ENCODE results near the gene TEC.
A peak's percentile ranks its signal among the peaks of the same experiment; 100 is the strongest.

The TEC gene

DNA sequence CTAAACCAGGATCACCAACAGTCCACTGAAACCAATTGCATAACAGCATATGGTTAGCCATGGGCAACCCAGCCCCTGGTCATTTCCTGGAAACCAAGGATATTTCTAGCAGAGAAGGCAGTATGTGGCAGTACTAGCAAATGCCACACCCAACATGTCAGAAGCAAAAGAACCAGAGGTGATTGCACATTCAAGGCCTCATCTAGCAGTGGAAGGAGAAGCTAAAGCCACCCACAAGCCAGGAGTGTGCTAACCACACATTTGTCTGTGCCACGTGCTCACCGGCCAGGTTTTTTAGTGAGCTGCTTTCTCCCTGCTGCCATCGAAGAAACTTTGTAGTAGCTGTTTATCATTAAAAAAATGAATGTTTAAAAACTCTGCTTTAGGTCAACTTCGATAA is 42.0 kb downstream of the TEC start:
- H3K36me3 ChIP-seq (ENCODE audit: insufficient read depth, low read length), result peaks cover 45% of the 10 kb centered on the region
- no peaks in the 10 kb centered on the region for H3K9me2 ChIP-seq (replicated peaks; ENCODE audit: low read depth, low read length)
- peak overlapping the region; percentile 7 for H3K4me2 ChIP-seq (ENCODE audit: low read depth, low read length, poor library complexity, severe bottlenecking)
- no peak overlapping the region for H2AFZ ChIP-seq (ENCODE audit: low read length)
- peaks cover 93% of the 10 kb centered on the region for H3K79me2 ChIP-seq (ENCODE audit: insufficient read depth, low read length)
- peaks cover 49% of the 10 kb centered on the region for H3K4me1 ChIP-seq (ENCODE audit: insufficient read depth, low read length, poor library complexity, severe bottlenecking)
- no peak overlapping the region for H3K9ac ChIP-seq (ENCODE audit: low read depth, low read length, poor library complexity, severe bottlenecking)
- peaks cover 21% of the 10 kb centered on the region for H4K20me1 ChIP-seq (ENCODE audit: insufficient read depth, low read length, poor library complexity, severe bottlenecking)
- no peaks in the 10 kb centered on the region for H3K27me3 ChIP-seq (ENCODE audit: insufficient read depth, low read length, poor library complexity, severe bottlenecking)
- H3K4me3 ChIP-seq (ENCODE audit: low read length, poor library complexity, severe bottlenecking), result no peak overlapping the region
- H3F3A ChIP-seq (ENCODE audit: low read depth), result no peaks in the 10 kb centered on the region
- TF ChIP-seq CTCF (conservative IDR thresholded peaks at IDR 0.05; ENCODE audit: low read length), result no peak
- no peak for TF ChIP-seq EZH2phosphoT487 (IDR thresholded peaks at IDR 0.05; ENCODE audit: borderline replicate concordance)
- no peaks in the 10 kb centered on the region for H3K9me3 ChIP-seq (ENCODE audit: insufficient read depth, low read depth, low read length)

- Histone ChIP-seq H3K79me2 (ENCODE audit: insufficient read depth, low read length) (peaks cover 94% of the 10 kb centered on the region), H3K9ac (ENCODE audit: low read depth, low read length, poor library complexity, severe bottlenecking) (peak overlapping the region; percentile 46), H4K20me1 (ENCODE audit: insufficient read depth, low read length, poor library complexity, severe bottlenecking) (peaks cover 21% of the 10 kb centered on the region), H3K36me3 (ENCODE audit: insufficient read depth, low read length) (peaks cover 59% of the 10 kb centered on the region), H3K9me3 (ENCODE audit: insufficient read depth, low read depth, low read length) (no peaks in the 10 kb centered on the region), H3K4me3 (ENCODE audit: low read length, poor library complexity, severe bottlenecking) (no peak overlapping the region), H3K4me2 (ENCODE audit: low read depth, low read length, poor library complexity, severe bottlenecking) (peak overlapping the region; percentile 27), H3K27me3 (ENCODE audit: insufficient read depth, low read length, poor library complexity, severe bottlenecking) (no peaks in the 10 kb centered on the region), H2AFZ (ENCODE audit: low read length) (no peak overlapping the region), H3K4me1 (ENCODE audit: insufficient read depth, low read length, poor library complexity, severe bottlenecking) (peaks cover 47% of the 10 kb centered on the region), H3F3A (ENCODE audit: low read depth) (no peaks in the 10 kb centered on the region), H3K9me2 (replicated peaks; ENCODE audit: low read depth, low read length) (no peaks in the 10 kb centered on the region)
- TF ChIP-seq EZH2phosphoT487 (IDR thresholded peaks at IDR 0.05; ENCODE audit: borderline replicate concordance) (no peak), CTCF (conservative IDR thresholded peaks at IDR 0.05; ENCODE audit: low read length) (no peak)
These were observed 43.4 kb downstream of the TEC start for GRCh38 chr4:48226199-48226598.

DNA sequence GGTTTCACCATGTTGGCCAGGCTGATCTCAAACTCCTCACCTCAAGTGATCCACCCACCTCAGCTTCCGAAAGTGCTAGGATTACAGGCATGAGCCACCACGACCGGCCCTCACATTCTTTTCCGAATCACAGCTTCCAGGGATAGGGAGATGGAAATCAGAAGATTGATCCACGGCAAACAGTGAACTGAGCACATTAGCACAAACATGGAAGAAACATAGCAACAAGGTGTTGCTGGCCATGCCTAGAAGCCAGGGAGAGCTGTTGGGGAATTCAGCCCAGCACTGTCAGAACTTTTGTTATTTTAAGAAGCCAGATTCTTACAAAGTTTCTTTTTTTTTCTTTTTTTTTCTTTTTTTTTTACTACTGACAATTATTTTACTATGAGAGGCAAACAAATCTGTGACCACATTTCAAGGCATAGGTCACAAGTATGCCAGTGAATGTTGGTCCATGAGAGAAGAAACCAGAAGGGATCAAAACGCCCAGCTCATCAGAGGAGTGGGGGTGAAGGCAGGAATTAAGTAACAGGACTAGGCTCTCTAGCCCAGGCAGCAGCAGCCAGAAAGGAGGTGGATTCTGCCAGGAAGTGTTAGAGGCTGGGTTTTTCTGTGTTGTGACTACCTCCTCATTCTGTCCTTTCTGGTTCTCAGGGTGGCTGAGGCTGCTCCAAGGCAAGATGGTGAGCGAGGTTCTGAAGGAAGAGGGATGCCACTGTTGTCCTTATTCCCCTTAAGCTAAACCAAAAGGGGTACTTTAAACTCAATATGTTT is 44.1 kb downstream of the TEC start:
- Histone ChIP-seq H3K4me1 (ENCODE audit: insufficient read depth, low read length, poor library complexity, severe bottlenecking) (peaks cover 40% of the 10 kb centered on the region), H3F3A (ENCODE audit: low read depth) (no peaks in the 10 kb centered on the region), H2AFZ (ENCODE audit: low read length) (no peak overlapping the region), H3K4me2 (ENCODE audit: low read depth, low read length, poor library complexity, severe bottlenecking) (peak overlapping the region; percentile 27), H3K79me2 (ENCODE audit: insufficient read depth, low read length) (peaks cover 94% of the 10 kb centered on the region), H3K9ac (ENCODE audit: low read depth, low read length, poor library complexity, severe bottlenecking) (peak overlapping the region; percentile 46), H4K20me1 (ENCODE audit: insufficient read depth, low read length, poor library complexity, severe bottlenecking) (peaks cover 18% of the 10 kb centered on the region), H3K4me3 (ENCODE audit: low read length, poor library complexity, severe bottlenecking) (no peak overlapping the region), H3K36me3 (ENCODE audit: insufficient read depth, low read length) (peaks cover 65% of the 10 kb centered on the region), H3K9me2 (replicated peaks; ENCODE audit: low read depth, low read length) (no peaks in the 10 kb centered on the region), H3K9me3 (ENCODE audit: insufficient read depth, low read depth, low read length) (no peaks in the 10 kb centered on the region), H3K27me3 (ENCODE audit: insufficient read depth, low read length, poor library complexity, severe bottlenecking) (no peaks in the 10 kb centered on the region)
- TF ChIP-seq EZH2phosphoT487 (IDR thresholded peaks at IDR 0.05; ENCODE audit: borderline replicate concordance), result no peak
- TF ChIP-seq CTCF (conservative IDR thresholded peaks at IDR 0.05; ENCODE audit: low read length), result no peak

Data from Loucy (cell line).